B cell (primary cell): ENCODE data around the gene IFI44L. TPM values are rescaled to one million over a fixed set of nuclear protein-coding genes. Genes with fewer than 3 reads are reported as not detected.

Experiments
- ATAC-seq: fragments of 200-7000 bp; cut with Tn5 transposase; one replicate; pipeline ENCODE4 v1.10.0; 2021; ENCODE audit warnings: low read depth, mild to moderate bottlenecking, moderate number of reproducible peaks, moderate library complexity
- CTCF ChIA-PET: fragments of 350-600 bp; sonication (Branson Sonifier 250); formaldehyde crosslinking; loops from one replicate; lab custom pipeline; 2021; ENCODE audit warnings: antibody characterized with exemption, inconsistent platforms; lab: Charles Lee
- POLR2A ChIA-PET: fragments of 350-600 bp; sonication (Branson Sonifier 250); formaldehyde crosslinking; loops from one replicate; lab custom pipeline; 2021; ENCODE audit warnings: antibody characterized with exemption; lab: Charles Lee
- DNase-seq: peaks from one replicate; pipeline ENCODE4 v3.0.0; 2013
- H2AFZ ChIP-seq: 2 replicates; pipeline ENCODE4 v1.6.1; 2012; ENCODE audit warnings: mild to moderate bottlenecking, low read depth, low read length; ENCODE audit not compliant: insufficient read depth, poor library complexity, severe bottlenecking
- H3K27ac ChIP-seq, 2 donors: 1 replicate in 1 of 2; 2 replicates in 1 of 2; pipeline ENCODE4 v1.5.1; 2012 to 2013; ENCODE audit warnings: low read length in 2 of 2, mild to moderate bottlenecking in 2 of 2, moderate library complexity in 1 of 2
- H3K27me3 ChIP-seq, 4 experiments: fragments of 200-600 bp in 1 of 4; sonication (generic) in 1 of 4; replicated peaks in 1 of 4; 1 replicate in 2 of 4; 2 replicates in 2 of 4; pipeline versions ENCODE4 v1.6.1 to v1.7.0; 2013 to 2016; ENCODE audit warnings: low read length in 3 of 4, mild to moderate bottlenecking in 2 of 4, mixed read lengths in 1 of 4, moderate library complexity in 1 of 4; ENCODE audit not compliant: insufficient read depth in 4 of 4, control insufficient read depth in 3 of 4; ENCODE audit errors: control extremely low read depth in 1 of 4
- H3K36me3 ChIP-seq, 2 experiments: replicated peaks in 1 of 2; 1 replicate in 1 of 2; 2 replicates in 1 of 2; pipeline versions ENCODE4 v1.6.1 to v1.7.1; 2013; ENCODE audit warnings: low read length in 1 of 2; ENCODE audit not compliant: insufficient read depth in 2 of 2, control insufficient read depth in 1 of 2; ENCODE audit errors: control extremely low read depth in 1 of 2, extremely low read depth in 1 of 2
- H3K4me1 ChIP-seq, 2 donors: fragments of 200-600 bp in 1 of 2; sonication (generic) in 1 of 2; 1 replicate in 1 of 2; 2 replicates in 1 of 2; pipeline versions ENCODE4 v1.5.1 to v1.6.1; 2013 to 2017; ENCODE audit warnings: low read length in 2 of 2; ENCODE audit not compliant: control insufficient read depth in 2 of 2, insufficient read depth in 2 of 2
- H3K4me2 ChIP-seq: replicated peaks from 2 replicates; pipeline ENCODE3; 2012; ENCODE audit warnings: mild to moderate bottlenecking, low read depth, low read length; ENCODE audit not compliant: poor library complexity, severe bottlenecking
- H3K4me3 ChIP-seq, 5 experiments: fragments of 200-600 bp in 1 of 5; sonication (generic) in 1 of 5; 1 replicate in 3 of 5; 2 replicates in 2 of 5; pipeline versions ENCODE4 v1.5.1 to v1.7.0; 2011 to 2016; ENCODE audit warnings: low read length in 4 of 5, mild to moderate bottlenecking in 4 of 5, low read depth in 2 of 5, control low read depth in 1 of 5, moderate library complexity in 1 of 5; ENCODE audit not compliant: insufficient read depth in 1 of 5; ENCODE audit errors: control extremely low read depth in 1 of 5, extremely low read depth in 1 of 5
- H3K79me2 ChIP-seq: fragments of 200-600 bp; sonication (generic); one replicate; pipeline ENCODE4 v1.6.0; 2016; ENCODE audit warnings: low read length; ENCODE audit not compliant: control insufficient read depth, insufficient read depth
- H3K9ac ChIP-seq: fragments of 200-600 bp; sonication (generic); 2 replicates; pipeline ENCODE4 v1.6.1; 2017; ENCODE audit warnings: mild to moderate bottlenecking, low read length, moderate library complexity
- H3K9me3 ChIP-seq, 3 donors: one replicate each; pipeline versions ENCODE4 v1.6.1 to v1.7.1; 2013; ENCODE audit warnings: low read length in 2 of 3; ENCODE audit not compliant: control insufficient read depth in 2 of 3, insufficient read depth in 1 of 3; ENCODE audit errors: control extremely low read depth in 1 of 3
- H4K20me1 ChIP-seq: 2 replicates; pipeline ENCODE4 v1.6.0; 2012; ENCODE audit warnings: mild to moderate bottlenecking, low read length; ENCODE audit not compliant: insufficient read depth, control insufficient read depth, poor library complexity, severe bottlenecking
- H3K27ac Mint-ChIP-seq: one replicate; pipeline ENCODE4 v1.8.0; 2021; ENCODE audit warnings: mixed read lengths
- H3K27me3 Mint-ChIP-seq: one replicate; pipeline ENCODE4 v1.8.0; 2021; ENCODE audit warnings: mixed read lengths
- H3K4me1 Mint-ChIP-seq: one replicate; pipeline ENCODE4 v1.8.0; 2021; ENCODE audit warnings: mixed read lengths
- H3K4me3 Mint-ChIP-seq: one replicate; pipeline ENCODE4 v1.8.0; 2021; ENCODE audit warnings: mixed read lengths
- H3K9me3 Mint-ChIP-seq: one replicate; pipeline ENCODE4 v1.8.0; 2022; ENCODE audit warnings: mixed read lengths; ENCODE audit not compliant: insufficient read depth
- CTCF ChIP-seq: fragments of 200-600 bp; IDR thresholded peaks from one replicate; pipeline ENCODE4 v1.8.0; 2022; ENCODE audit warnings: antibody characterized with exemption, mild to moderate bottlenecking
- EZH2 ChIP-seq: IDR thresholded peaks from 2 replicates; pipeline ENCODE4 v1.6.1; 2012; ENCODE audit warnings: borderline replicate concordance, low read depth, mild to moderate bottlenecking, moderate library complexity, low read length; ENCODE audit not compliant: insufficient read depth, poor library complexity, severe bottlenecking
- WGBS: methylation state at CpG from one replicate; pipeline ENCODE4 v1.1.5; 2013; ENCODE audit warnings: missing lambda C conversion rate; ENCODE audit not compliant: insufficient coverage; 5-methylcytosine and 5-hydroxymethylcytosine counted together
- intact Hi-C: fragments of 100-400 bp; cut with micrococcal nuclease; formaldehyde crosslinking; loops from one replicate; pipeline ENCODE4 v1.10.0; 2022
- polyA plus RNA-seq: library from polyadenylated mRNA; depleted of rRNA; stranded (reverse); fragments of >200 nt; gene quantifications from 2 replicates; pipeline ENCODE4 v1.2.3, GENCODE V29; 2012
- total RNA-seq, 2 donors: library from RNA; stranded (reverse); fragments of 120-200 nt in 1 of 2; gene quantifications; 1 replicate in 1 of 2; 2 replicates in 1 of 2; pipeline versions ENCODE4 v1.2.3 to v1.2.4, GENCODE V29; 2013 to 2022

The IFI44L gene
- total and polyA plus RNA-seq, 2 donors (not counting 1 experiment from before 2014, with no cell fraction given) = 3.7 to 4.8 TPM

- no peaks in the 10 kb centered on the region for H3K9me3 Mint-ChIP-seq
- H3K4me1 ChIP-seq = no peaks in the 10 kb centered on the region
- H3K4me2 ChIP-seq = no peak overlapping the region
- WGBS = no CpG with 5 or more reads among the region's 9 CpGs
- TF ChIP-seq EZH2 (no peak), CTCF (peak; percentile 82)
- H3K79me2 ChIP-seq = no peaks in the 10 kb centered on the region
- H2AFZ ChIP-seq = no peak overlapping the region
- H3K27me3 Mint-ChIP-seq = no peaks in the 10 kb centered on the region
- no peak overlapping the region for H3K27ac Mint-ChIP-seq
- H3K27me3 ChIP-seq = no peaks in the 10 kb centered on the region
- H4K20me1 ChIP-seq = no peaks in the 10 kb centered on the region
- no peak overlapping the region for H3K9ac ChIP-seq
- DNase-seq = peak; percentile 69
- ChIA-PET CTCF (interaction anchor here (0.7 to 5.7 kb wide), 14 partner anchors 10 to 545 kb away, joined by 3 to 46 read pairs (median 8); partner anchors contain the start of gene IFI44L), POLR2A (no interaction called here)
- H3K4me3 Mint-ChIP-seq = no peak overlapping the region
- peak; percentile 36 for ATAC-seq
- H3K36me3 ChIP-seq = no peaks in the 10 kb centered on the region
- intact Hi-C loops = loop anchor here (1.0 kb wide), 3 partner anchors 59 to 545 kb away; no protein-coding TSS in a partner anchor
- no peaks in the 10 kb centered on the region for H3K4me1 Mint-ChIP-seq
- no peaks in the 10 kb centered on the region for H3K9me3 ChIP-seq
- no peak overlapping the region for H3K4me3 ChIP-seq
- H3K27ac ChIP-seq = no peak overlapping the region
These were observed 56.2 kb downstream of the IFI44L start for GRCh38 chr1:78676347-78676982.

DNA sequence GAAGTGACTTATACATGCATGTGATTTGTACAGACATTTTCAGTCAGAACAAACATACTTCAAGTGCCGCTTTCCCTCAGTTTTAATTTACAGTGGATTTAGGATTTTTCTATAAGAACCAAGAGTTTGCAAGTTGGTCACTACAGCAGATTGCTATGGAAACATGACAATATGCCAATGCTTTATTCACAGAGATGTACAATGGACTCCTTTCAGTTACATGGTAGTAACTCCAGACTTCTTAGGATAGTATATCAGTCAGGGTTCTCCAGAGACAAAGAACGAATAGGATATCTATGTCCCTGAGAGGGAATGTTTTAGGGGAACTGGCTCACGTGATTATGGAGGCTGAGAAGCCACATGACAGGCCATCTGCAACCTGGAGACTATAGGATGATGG is 56.7 kb downstream of the IFI44L start:
- Mint-ChIP-seq H3K27me3 (no peaks in the 10 kb centered on the region), H3K4me1 (no peaks in the 10 kb centered on the region), H3K9me3 (no peaks in the 10 kb centered on the region), H3K4me3 (no peak overlapping the region), H3K27ac (no peak overlapping the region)
- 68% methylated on average over 2 of the region's 3 CpGs for WGBS
- ChIA-PET CTCF (interaction anchor here (1.5 to 4.0 kb wide), 4 partner anchors 57 to 545 kb away, joined by 5 to 18 read pairs (median 9); partner anchors contain the start of gene IFI44L), POLR2A (no interaction called here)
- ATAC-seq (no peak), DNase-seq (no peak)
- Histone ChIP-seq H3K36me3 (no peaks in the 10 kb centered on the region), H3K9ac (no peak overlapping the region), H3K27ac (no peak overlapping the region), H3K4me2 (no peak overlapping the region), H4K20me1 (no peaks in the 10 kb centered on the region), H3K9me3 (no peaks in the 10 kb centered on the region), H2AFZ (no peak overlapping the region), H3K79me2 (no peaks in the 10 kb centered on the region), H3K27me3 (no peaks in the 10 kb centered on the region), H3K4me3 (no peak overlapping the region), H3K4me1 (no peaks in the 10 kb centered on the region)
- intact Hi-C loops = loop anchor here (1.0 kb wide), 3 partner anchors 60 to 546 kb away; no protein-coding TSS in a partner anchor
- TF ChIP-seq CTCF (no peak), EZH2 (no peak)
